Measurements from ENCODE around the gene SERP2.

Gene SERP2

GRCh38 chr13:44382635-44383145 lies 9.1 kb downstream of the SERP2 start:
- CTCF ChIA-PET = interaction anchor here (0.6 kb wide), 1 partner anchor 1788 kb away, joined by 3 read pairs; no protein-coding TSS in a partner anchor
- POLR2A ChIA-PET (ENCODE audit: low non-redundant PET) = no interaction called here
- no peak for DNase-seq (ENCODE audit: low spot score)
- TF ChIP-seq CTCF (conservative IDR thresholded peaks at IDR 0.05; ENCODE audit: low read depth) = no peak
- H3K27ac ChIP-seq = no peak overlapping the region

GRCh38 chr13:44383945-44384344 lies 10.3 kb downstream of the SERP2 start:
- ChIA-PET POLR2A (ENCODE audit: low non-redundant PET) (no interaction called here), CTCF (no interaction called here)
- H3K27ac ChIP-seq = no peak overlapping the region
- no peak for TF ChIP-seq CTCF (conservative IDR thresholded peaks at IDR 0.05; ENCODE audit: low read depth)
- DNase-seq (ENCODE audit: low spot score) = no peak

GRCh38 chr13:44384778-44385177 lies 11.2 kb downstream of the SERP2 start:
- CTCF ChIA-PET = interaction anchor here (0.6 kb wide), 1 partner anchor 78 kb away, joined by 4 read pairs; no protein-coding TSS in a partner anchor
- POLR2A ChIA-PET (ENCODE audit: low non-redundant PET) = no interaction called here
- no peak for TF ChIP-seq CTCF (conservative IDR thresholded peaks at IDR 0.05; ENCODE audit: low read depth)
- H3K27ac ChIP-seq = no peak overlapping the region
- no peak for DNase-seq (ENCODE audit: low spot score)

- H3K27ac ChIP-seq = no peak overlapping the region
- ChIA-PET POLR2A (ENCODE audit: low non-redundant PET) (no interaction called here), CTCF (interaction anchor here (0.6 kb wide), 1 partner anchor 79 kb away, joined by 4 read pairs; no protein-coding TSS in a partner anchor)
- no peak for TF ChIP-seq CTCF (conservative IDR thresholded peaks at IDR 0.05; ENCODE audit: low read depth)
- no peak for DNase-seq (ENCODE audit: low spot score)
Measured at GRCh38 chr13:44385401-44385800, 11.8 kb downstream of the SERP2 start.

GRCh38 chr13:44385847-44386246 lies 12.2 kb downstream of the SERP2 start:
- DNase-seq (ENCODE audit: low spot score) = no peak
- no peak for TF ChIP-seq CTCF (conservative IDR thresholded peaks at IDR 0.05; ENCODE audit: low read depth)
- no peak overlapping the region for H3K27ac ChIP-seq
- ChIA-PET CTCF (interaction anchor here (0.6 kb wide), 1 partner anchor 588 kb away, joined by 6 read pairs; no protein-coding TSS in a partner anchor), POLR2A (ENCODE audit: low non-redundant PET) (no interaction called here)

- CTCF ChIA-PET = interaction anchor here (0.5 kb wide), 1 partner anchor 843 kb away, joined by 5 read pairs; no protein-coding TSS in a partner anchor
- no peak for TF ChIP-seq CTCF (conservative IDR thresholded peaks at IDR 0.05; ENCODE audit: low read depth)
- DNase-seq (ENCODE audit: low spot score) = no peak
- POLR2A ChIA-PET (ENCODE audit: low non-redundant PET) = no interaction called here
- H3K27ac ChIP-seq = no peak overlapping the region
Measured at GRCh38 chr13:44386913-44387556, 13.4 kb downstream of the SERP2 start.
